Subcutaneous abdominal adipose tissue (tissue), 5 donors: ENCODE data around the gene TLK1.

Experiments
- H3K27ac ChIP-seq: one replicate; pipeline ENCODE4 v1.7.0; 2013; ENCODE audit warnings: low read depth, mild to moderate bottlenecking, inconsistent platforms, low read length, moderate library complexity
- H3K27me3 ChIP-seq, 5 donors: one replicate each; pipeline ENCODE4 v1.7.0; 2013; ENCODE audit warnings: low read length in 5 of 5, inconsistent platforms in 1 of 5; ENCODE audit not compliant: control insufficient read depth in 5 of 5, insufficient read depth in 4 of 5
- H3K36me3 ChIP-seq, 5 donors: one replicate each; pipeline ENCODE4 v1.7.0; 2013; ENCODE audit warnings: low read length in 5 of 5; ENCODE audit not compliant: control insufficient read depth in 5 of 5, insufficient read depth in 5 of 5
- H3K4me1 ChIP-seq, 5 donors: one replicate each; pipeline ENCODE4 v1.7.0; 2013; ENCODE audit warnings: low read length in 5 of 5, mild to moderate bottlenecking in 3 of 5, moderate library complexity in 1 of 5; ENCODE audit not compliant: control insufficient read depth in 5 of 5, insufficient read depth in 5 of 5
- H3K4me3 ChIP-seq, 5 donors: one replicate each; pipeline ENCODE4 v1.7.0; 2013; ENCODE audit warnings: low read length in 5 of 5, low read depth in 1 of 5
- H3K9ac ChIP-seq, 5 donors: one replicate each; pipeline ENCODE4 v1.7.0; 2013; ENCODE audit warnings: low read length in 5 of 5, mild to moderate bottlenecking in 4 of 5, moderate library complexity in 3 of 5
- H3K9me3 ChIP-seq, 5 donors: one replicate each; pipeline ENCODE4 v1.7.0; 2013; ENCODE audit warnings: low read length in 5 of 5; ENCODE audit not compliant: control insufficient read depth in 5 of 5
- donor health status: healthy.
- donor health status: healthy.
- donor health status: healthy.
- donor health status: healthy.
- donor health status: healthy.

TLK1 gene

GRCh38 chr2:170963386-170963785 is 197.3 kb downstream of the TLK1 start:
- Histone ChIP-seq H3K27ac (no peak overlapping the region), H3K4me1 (peaks cover 0 to 23% (median 10%) of the 10 kb centered on the region in 5 donors), H3K4me3 (no peak overlapping the region), H3K9ac (no peak overlapping the region), H3K9me3 (no peaks in the 10 kb centered on the region), H3K36me3 (peaks cover 18 to 79% (median 60%) of the 10 kb centered on the region in 5 donors), H3K27me3 (no peaks in the 10 kb centered on the region)

DNA sequence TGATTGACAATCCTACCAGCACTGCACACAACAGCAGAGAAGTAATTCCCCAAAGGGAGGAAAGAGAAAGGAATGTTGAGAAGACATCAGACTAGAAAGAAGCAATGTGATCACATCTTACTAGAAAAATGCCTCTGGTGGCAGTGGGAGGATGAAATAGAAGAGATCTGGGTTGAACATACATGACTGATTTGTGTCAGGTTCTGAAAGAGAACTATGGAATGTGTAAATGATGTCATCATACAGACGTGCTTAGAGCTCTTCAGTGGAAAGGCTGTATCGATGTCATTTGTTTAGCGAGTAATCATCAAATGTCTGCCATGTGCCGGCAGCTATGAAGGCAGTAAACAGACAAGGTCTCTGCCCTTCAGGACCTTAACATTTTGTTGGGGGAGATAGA is 206.8 kb downstream of the TLK1 start:
- no peak overlapping the region for H3K9ac ChIP-seq
- H3K27me3 ChIP-seq, result no peaks in the 10 kb centered on the region
- no peaks in the 10 kb centered on the region for H3K9me3 ChIP-seq
- no peak overlapping the region for H3K27ac ChIP-seq
- peaks cover 46 to 88% (median 79%) of the 10 kb centered on the region in 5 donors for H3K36me3 ChIP-seq
- no peaks in the 10 kb centered on the region for H3K4me1 ChIP-seq
- H3K4me3 ChIP-seq, result no peak overlapping the region

DNA sequence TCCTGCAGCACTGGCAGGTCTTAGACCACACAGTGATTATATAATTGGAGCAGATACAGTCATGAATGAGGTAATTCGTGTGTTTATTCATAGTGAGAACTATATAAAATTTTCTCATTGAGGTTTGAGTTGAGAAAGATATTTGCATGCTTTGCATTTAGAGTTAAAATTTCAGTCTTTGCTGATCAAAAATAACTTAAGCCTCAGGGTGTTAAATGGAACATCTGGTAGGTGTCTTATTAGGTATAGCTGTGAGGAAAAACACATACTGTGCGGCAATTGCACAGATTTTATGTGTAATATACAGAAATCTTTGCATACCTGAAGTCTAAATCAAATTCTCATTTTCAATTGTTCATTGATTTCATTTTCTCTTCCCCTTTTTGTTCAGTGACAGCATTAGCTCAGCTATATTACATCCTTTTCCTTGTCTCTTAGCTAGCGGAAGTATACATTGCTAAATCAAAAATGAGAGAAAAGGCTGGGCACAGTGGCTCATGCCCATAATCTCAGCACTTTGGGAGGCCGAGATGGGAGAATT is 210.4 kb downstream of the TLK1 start:
- no peaks in the 10 kb centered on the region for H3K27me3 ChIP-seq
- no peak overlapping the region for H3K4me3 ChIP-seq
- H3K9ac ChIP-seq, result no peak overlapping the region
- H3K36me3 ChIP-seq, result peaks cover 30 to 56% (median 52%) of the 10 kb centered on the region in 5 donors
- H3K27ac ChIP-seq, result no peak overlapping the region
- no peaks in the 10 kb centered on the region for H3K9me3 ChIP-seq
- no peaks in the 10 kb centered on the region for H3K4me1 ChIP-seq

GRCh38 chr2:170949415-170949814 is 211.3 kb downstream of the TLK1 start:
- H3K4me1 ChIP-seq, result no peaks in the 10 kb centered on the region
- H3K27ac ChIP-seq, result no peak overlapping the region
- H3K36me3 ChIP-seq, result peaks cover 26 to 48% (median 44%) of the 10 kb centered on the region in 5 donors
- H3K9me3 ChIP-seq, result no peaks in the 10 kb centered on the region
- H3K4me3 ChIP-seq, result no peak overlapping the region
- no peaks in the 10 kb centered on the region for H3K27me3 ChIP-seq
- H3K9ac ChIP-seq, result no peak overlapping the region

DNA sequence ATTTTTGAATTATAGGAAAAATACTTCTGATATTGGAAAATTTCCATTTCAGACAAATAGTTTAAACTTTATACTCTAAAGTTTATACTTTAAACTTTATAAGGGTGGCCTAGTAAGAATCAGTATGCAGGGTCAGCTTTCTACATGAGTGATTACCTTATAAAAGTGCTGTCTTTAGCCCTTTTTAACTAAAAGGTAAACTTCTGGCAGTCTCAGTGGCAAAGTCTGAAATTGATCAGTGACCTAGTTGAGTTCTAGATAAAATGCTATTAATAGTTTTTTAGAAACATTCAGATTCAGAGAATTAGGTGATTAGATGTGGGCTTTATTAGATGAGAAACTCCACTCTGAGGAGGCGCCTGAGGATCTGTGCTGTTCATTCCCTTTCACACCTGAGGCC is 216.1 kb downstream of the TLK1 start:
- Histone ChIP-seq H3K9me3 (no peaks in the 10 kb centered on the region), H3K4me1 (peaks cover 0 to 8% (median 0%) of the 10 kb centered on the region in 5 donors), H3K36me3 (peaks cover 0 to 2% (median 2%) of the 10 kb centered on the region in 5 donors), H3K9ac (no peak overlapping the region), H3K4me3 (no peak overlapping the region), H3K27ac (no peak overlapping the region), H3K27me3 (no peaks in the 10 kb centered on the region)

DNA sequence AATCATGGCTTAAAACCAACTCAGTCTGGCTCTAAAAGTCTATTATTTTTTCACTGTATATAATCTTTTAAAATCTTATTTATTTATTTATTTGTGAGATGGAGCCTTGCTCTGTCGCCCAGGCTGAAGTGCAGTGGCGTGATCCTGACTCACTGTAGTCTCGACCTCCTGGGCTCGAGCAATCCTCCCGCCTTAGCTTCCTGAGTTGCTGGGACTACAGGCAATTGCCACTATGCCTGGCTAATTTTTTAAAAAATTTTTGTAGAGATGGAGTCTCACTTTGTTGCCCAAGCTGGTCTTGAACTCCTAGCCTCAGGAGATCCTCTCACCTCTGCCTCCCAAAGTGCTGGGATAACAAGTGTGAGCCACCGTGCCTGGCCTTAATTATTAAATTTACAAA is 217.1 kb downstream of the TLK1 start:
- Histone ChIP-seq H3K27ac (no peak overlapping the region), H3K4me1 (peaks cover 0 to 12% (median 0%) of the 10 kb centered on the region in 5 donors), H3K4me3 (no peak overlapping the region), H3K9ac (no peak overlapping the region), H3K27me3 (no peaks in the 10 kb centered on the region), H3K9me3 (no peaks in the 10 kb centered on the region), H3K36me3 (no peaks in the 10 kb centered on the region)

DNA sequence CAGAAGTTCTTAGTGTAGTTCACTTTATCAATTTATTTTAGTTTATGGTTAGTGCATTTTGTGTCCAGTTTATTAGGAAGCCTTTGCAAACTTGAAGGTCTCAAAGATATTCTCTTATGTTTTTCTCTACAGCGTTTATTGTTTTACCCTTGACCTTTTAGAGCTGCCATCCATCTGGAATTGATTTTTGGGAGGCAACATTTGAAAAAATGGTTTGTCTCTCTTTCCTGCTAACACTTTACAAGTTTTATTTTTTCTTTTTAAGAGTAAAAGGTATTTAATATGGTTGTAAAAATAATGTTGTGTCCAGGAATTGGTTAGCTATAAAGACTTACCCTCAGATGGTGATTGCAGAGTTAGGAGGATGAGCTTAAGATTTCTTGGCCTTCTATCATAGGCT is 217.7 kb downstream of the TLK1 start:
- Histone ChIP-seq H3K4me1 (peaks cover 0 to 12% (median 0%) of the 10 kb centered on the region in 5 donors), H3K4me3 (no peak overlapping the region), H3K27ac (no peak overlapping the region), H3K9ac (no peak overlapping the region), H3K27me3 (no peaks in the 10 kb centered on the region), H3K36me3 (peaks cover 0 to 2% (median 0%) of the 10 kb centered on the region in 5 donors), H3K9me3 (no peaks in the 10 kb centered on the region)

DNA sequence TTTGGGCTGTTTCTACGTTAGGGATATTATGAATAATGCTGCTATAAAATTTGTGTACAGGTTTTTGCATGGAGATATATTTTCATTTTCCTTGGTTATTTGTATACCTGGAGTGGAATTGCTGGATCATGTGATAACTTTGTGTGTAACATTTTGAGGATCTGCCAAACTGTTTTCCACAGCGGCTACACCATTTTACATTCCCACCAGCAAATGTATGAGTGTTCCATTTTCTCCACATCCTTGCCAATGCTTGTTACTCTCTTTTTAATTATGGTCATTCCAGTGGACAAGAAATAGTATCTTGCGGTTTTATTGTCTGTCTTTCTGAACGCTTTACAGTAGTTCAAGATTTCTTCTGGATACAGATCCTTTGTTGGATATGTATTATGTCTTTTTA is 218.1 kb downstream of the TLK1 start:
- Histone ChIP-seq H3K27me3 (no peaks in the 10 kb centered on the region), H3K9me3 (no peaks in the 10 kb centered on the region), H3K4me1 (peaks cover 0 to 12% (median 0%) of the 10 kb centered on the region in 5 donors), H3K4me3 (no peak overlapping the region), H3K27ac (no peak overlapping the region), H3K36me3 (peaks cover 0 to 5% (median under 1%) of the 10 kb centered on the region in 5 donors), H3K9ac (no peak overlapping the region)
